Skin epidermis (tissue), 12 donors: ENCODE measurements around the gene FOXN3.
"Not testable (repeated sequence)": the region's sequence is repeated elsewhere in the genome, so short reads cannot be mapped to it uniquely, and the experiment has no call there.

ENCODE experiments used
- H3K27ac ChIP-seq, 21 experiments: fragments of 200-600 bp; sonication (generic) in 11 of 21; one replicate each; pipeline ENCODE4 v1.5.0; 2020; ENCODE audit warnings: mild to moderate bottlenecking in 3 of 21, inconsistent platforms in 2 of 21, moderate library complexity in 2 of 21
- H3K4me3 ChIP-seq, 7 experiments: fragments of 200-600 bp; sonication (generic) in 2 of 7; one replicate each; pipeline ENCODE4 v1.5.0; 2020; ENCODE audit warnings: inconsistent platforms in 2 of 7, mild to moderate bottlenecking in 2 of 7, moderate library complexity in 1 of 7

Gene FOXN3

DNA sequence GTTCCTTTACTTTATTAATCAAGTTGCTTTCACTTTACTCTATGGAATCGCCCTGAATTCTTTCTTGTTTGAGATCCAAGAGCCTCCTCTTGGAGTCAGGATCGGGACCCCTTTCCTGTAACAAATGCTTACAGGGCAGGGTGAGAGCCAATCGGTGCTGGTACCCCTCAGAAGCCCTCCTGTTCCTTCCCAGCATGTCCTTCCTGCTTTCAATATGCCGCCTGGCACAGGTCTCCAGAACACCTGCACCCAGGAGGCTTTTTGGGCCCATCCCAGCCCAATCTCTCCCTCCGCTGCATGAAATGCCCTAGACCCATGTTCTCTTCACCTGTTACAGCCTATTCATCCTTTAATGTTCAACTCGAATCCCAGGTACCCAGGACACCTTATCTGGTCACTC lies 122.2 kb downstream of the FOXN3 start:
- no peak overlapping the region for H3K27ac ChIP-seq
- no peak overlapping the region for H3K4me3 ChIP-seq

DNA sequence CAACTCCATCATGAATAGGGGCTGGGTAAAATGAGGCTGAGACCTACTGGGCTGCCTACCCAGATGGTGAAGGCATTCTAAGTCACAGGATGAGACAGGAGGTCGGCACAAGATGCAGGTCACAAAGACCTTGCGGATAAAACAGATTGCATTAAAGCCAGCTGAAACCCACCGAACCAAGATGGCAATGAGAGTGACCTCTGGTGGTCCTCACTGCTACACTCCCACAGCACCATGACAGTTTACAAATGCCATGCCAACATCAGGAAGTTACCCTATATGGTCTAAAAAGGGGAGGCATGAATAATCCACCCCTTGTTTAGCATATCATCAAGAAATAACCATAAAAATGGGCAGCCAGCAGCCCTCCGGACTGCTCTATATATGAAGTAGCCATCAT lies 122.6 kb downstream of the FOXN3 start:
- not testable (repeated sequence) for H3K27ac ChIP-seq, H3K4me3 ChIP-seq

DNA sequence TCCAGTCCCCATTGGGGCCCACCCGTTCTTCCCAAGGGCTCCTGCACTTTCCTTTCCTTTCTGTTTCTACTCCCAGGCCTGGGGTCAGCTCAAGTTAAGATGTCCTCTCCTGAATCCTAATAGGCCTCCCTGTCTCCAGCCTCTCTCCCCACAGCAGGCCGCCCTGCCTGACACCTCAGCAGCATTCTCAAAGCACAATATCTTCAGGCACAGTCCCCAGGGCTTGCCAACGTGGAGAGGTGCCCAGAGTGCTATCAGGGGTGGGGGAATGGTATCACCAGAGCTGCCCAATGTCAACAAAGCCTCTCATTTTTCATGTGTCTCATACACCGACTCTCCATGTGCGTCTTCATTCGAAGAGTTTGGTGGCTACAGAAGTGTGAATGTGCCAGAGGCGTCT lies 123.0 kb downstream of the FOXN3 start:
- Histone ChIP-seq H3K4me3 (no peak overlapping the region), H3K27ac (no peak overlapping the region)

DNA sequence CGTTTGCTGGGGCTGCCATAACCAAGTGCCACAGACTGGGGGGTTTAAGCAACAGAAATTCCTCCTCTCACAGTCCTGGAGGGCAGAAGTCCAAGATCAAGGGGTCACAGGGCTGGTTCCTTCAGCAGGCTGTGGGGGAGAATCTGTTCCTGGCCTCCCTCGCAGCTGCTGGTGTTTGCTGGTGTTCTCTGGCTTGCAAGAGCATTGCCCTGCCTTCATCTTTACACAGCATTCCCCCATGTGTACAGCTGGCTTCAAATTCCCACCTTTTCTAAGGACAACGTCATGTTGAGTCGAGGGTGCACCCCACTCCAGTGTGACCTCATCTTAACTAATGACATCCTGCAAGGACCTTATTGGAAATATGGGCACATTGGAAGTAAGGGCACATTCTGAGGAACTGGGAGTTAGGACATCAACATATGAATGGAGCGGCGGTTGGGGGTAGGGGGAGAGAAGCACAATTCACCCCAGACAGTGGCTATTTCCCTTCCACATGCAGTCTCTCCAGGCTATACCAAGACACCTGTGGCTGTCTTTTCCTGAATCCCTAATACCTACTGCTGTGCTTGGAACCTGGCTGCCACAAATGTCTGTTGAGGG lies 123.6 kb downstream of the FOXN3 start:
- H3K4me3 ChIP-seq, result no peak overlapping the region
- H3K27ac ChIP-seq, result no peak overlapping the region

DNA sequence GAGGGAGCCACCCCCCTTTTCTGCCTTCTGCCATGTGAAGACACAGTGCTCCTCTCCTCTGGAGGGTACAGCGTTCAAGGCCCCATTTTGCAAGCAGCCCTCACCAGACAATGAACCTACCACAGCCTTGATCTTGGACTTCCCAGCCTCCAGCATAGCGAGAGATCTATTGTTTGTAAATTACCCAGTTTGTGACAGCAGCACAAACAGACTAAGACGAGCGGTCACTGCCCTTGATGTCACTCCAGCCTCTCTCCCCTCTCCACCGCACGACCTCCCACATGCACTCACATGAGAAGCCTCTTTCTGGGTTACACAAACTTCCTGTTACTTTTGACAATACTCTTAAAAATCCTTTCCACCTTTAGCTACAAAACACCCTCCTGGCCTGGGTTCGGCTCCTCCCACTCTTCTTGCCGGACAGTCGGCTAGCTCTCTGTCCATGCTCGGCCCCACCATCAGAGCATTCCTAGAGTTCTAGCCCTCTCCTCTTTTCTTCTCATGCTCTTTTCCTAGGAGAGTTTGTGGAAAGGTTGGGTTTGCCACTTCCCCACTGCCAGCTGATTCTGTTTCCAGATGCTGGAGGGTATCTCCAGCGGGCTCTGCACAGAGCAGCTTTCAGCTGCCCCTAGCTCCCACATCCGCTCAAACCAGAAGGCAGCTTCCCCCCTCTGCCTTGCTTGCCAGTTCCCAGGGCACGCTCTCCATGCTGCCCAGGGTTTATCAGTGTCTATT lies 124.3 kb downstream of the FOXN3 start:
- Histone ChIP-seq H3K4me3 (no peak overlapping the region), H3K27ac (no peak overlapping the region)

DNA sequence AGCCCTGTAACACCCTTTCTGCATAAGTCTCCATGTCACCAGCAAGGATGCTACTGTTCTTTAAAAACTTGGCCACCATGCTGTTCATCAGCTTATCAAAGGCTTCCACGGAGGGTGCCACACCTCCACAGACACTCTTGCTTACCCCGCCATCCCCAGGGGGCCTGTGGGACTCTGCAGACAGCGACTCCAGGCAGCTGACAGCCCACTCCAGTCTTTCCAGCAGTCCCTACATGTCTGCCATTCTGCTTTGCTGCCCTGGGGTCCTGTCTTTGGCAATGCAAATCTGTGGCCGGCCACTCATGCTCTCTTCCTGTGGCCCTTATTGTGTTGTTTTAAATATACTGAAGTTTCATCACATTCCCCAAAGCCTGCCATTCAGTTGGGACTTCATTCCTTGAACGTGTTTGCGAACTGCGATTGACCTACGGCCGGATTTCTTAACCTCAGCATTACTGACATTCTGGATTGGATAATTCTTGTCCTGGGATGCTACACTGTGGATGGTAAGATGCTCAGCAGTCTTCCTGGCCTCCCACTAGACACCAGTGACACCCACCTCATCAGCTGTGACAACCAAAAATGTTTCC lies 125.6 kb downstream of the FOXN3 start:
- Histone ChIP-seq H3K4me3 (no peak overlapping the region), H3K27ac (no peak overlapping the region)

DNA sequence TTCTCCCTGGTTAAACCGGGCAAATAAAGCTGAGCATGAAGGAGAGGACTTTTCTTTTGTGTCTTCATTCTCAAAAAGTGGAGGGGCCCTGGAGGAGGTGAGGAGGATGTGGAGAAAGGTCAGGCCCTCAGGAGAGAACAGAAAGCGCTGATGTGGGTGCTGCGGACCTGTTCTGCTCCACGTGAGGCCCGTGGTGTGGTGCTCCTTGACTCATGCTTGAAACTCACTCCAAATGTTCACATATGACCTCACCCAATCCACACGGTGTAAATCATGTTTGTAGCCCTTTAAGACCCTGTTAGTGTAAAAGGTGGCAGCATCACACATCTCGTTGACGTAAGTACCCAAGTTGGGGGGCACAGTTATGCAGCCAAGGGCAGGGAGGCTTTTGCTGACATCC lies 126.2 kb downstream of the FOXN3 start:
- no peak overlapping the region for H3K27ac ChIP-seq
- no peak overlapping the region for H3K4me3 ChIP-seq

DNA sequence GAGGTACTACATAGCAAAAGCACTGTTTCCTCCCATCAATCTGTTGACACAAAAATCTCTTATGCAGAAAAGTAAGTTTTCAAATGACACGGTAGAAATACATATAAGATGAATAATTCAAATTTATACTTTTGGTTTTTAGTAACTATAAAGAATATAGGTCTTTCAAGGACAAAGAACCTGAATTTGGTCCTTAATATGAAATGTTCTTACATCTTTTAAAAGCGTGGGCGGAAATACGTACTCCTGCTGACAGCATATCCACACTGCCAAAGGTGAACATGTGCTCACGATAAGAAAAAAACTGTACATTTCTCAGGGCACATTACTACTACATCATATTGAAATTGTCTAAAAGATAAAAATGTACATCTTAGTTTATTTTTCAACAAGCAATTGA lies 127.6 kb downstream of the FOXN3 start:
- no peak overlapping the region for H3K27ac ChIP-seq
- no peak overlapping the region for H3K4me3 ChIP-seq

DNA sequence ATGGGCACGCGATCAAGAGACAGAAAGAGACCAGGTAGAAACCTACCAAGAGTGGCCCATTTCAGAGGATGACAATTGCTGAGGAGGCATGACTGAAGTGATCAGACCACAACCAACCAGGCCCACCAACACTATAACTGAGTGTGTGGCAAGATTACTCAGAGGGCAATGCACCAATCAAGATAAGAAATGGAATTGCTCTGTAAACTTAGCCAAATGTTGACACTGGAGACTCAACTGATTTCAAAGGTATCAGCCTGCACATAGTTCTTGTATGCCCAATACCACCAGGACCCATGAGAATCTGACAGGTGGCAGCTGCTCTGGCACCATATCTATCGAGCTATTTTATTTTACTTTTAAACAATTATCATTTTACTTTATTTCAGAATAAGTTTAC lies 128.9 kb downstream of the FOXN3 start:
- Histone ChIP-seq H3K27ac (no peak overlapping the region), H3K4me3 (no peak overlapping the region)

DNA sequence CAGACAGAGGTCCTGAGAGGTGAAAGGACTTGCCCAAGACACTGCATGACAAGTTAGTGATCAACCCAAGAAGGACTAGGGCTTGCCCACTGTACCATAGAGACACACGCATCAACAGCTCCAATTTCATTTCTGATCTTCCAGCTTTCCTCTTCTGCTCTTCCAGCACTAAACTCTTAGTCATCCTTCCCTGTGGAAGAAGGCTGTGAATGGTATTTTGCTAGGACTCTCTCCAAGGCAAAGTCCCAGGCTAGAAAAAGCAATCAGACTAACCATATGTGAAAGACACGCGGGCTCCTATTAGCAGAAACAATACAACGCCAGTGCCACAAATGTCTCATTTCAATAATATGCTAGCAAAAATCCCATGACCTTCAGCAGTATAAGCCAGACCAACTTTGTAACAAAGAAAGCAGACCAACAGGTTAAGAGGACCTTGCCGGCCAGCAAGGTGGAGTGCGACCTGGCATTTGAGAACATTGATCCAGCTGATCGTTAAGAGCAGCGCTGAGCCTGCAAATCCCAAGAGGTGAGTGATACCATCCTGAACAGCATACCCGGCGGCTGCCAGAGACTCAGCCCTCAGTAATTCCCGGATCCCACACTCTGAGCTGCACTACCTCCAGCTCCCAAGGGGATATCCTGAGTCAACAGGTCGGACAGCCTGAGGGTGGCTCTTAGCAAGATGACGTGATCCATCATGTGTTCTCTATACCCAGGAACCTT lies 132.5 kb downstream of the FOXN3 start:
- peak overlapping the region in 1 of 21 experiments; percentile 51 for H3K27ac ChIP-seq

DNA sequence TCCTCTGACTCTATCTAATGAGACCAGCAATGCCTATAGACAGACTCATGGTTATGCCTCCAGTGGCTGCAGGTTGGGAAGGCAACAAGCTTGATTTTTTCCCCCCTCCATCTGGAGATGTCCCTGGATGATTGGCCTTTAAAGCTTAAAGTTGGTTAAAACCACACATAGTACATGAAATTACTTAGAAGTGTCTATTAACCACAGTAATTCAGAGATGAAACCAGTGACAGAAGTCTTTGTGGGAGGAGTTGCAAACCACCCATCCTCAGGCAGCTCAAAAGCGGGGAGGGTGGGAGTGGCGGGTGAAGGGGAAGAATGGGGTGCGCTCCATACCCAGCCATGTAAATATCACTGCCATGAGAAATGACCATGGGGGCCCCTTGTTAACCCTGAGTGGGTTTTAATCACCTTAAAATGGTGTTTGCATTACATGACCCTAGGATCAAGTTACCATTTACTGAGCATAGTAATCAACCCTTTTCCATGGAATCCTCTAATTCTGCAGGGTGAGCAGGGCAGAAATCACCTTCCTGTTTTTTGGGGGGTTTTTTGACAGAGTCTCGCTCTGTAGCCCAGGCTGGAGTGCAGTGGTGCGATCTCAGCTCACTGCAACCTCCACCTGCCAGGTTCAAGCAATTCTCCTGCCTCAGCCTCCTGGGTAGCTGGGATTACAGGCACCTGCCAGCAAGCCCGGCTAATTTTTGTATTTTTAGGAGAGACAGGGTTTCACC lies 133.5 kb downstream of the FOXN3 start:
- no peak overlapping the region for H3K4me3 ChIP-seq
- H3K27ac ChIP-seq, result no peak overlapping the region

More for the DNA sequence above, 132.5 kb downstream of the FOXN3 start:
- no peak overlapping the region for H3K4me3 ChIP-seq

DNA sequence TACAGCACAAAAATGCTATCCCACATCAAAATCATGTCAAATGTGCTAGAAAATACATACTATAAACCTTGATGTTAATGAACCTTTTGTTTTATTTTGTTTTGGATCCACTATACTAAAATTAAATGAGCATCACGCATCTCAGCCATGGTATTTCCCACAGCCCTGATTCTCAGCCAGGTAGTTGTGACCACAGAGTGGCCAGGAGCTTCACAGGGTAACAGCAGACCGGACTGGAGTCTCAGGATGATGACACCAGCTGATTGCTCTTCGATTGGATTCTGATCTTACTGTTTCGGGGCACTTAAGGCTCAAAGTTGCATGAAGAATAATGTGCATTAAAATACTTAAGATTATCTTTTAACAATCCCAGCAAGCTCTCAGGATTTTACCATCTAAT lies 134.8 kb downstream of the FOXN3 start:
- no peak overlapping the region for H3K27ac ChIP-seq
- no peak overlapping the region for H3K4me3 ChIP-seq

DNA sequence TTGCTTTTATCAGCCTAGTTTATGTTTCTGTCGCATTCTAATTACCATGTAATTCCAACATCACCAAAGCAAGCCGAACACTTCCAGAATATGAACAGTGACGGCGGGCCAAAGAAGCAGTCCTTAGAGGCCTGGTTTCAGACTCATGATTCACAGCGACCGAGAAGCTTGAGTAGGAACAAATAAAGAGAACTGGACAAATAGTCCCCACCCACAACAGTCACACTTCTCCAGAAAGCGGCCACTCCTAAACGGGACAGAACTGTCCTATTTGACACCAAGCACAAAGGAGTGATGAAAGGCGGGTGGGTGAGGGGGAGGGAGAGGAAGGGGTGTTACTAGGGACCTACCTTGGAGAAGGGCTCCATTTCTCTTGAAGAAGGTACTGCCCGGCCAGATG lies 136.4 kb downstream of the FOXN3 start:
- no peak overlapping the region for H3K4me3 ChIP-seq
- H3K27ac ChIP-seq, result no peak overlapping the region

DNA sequence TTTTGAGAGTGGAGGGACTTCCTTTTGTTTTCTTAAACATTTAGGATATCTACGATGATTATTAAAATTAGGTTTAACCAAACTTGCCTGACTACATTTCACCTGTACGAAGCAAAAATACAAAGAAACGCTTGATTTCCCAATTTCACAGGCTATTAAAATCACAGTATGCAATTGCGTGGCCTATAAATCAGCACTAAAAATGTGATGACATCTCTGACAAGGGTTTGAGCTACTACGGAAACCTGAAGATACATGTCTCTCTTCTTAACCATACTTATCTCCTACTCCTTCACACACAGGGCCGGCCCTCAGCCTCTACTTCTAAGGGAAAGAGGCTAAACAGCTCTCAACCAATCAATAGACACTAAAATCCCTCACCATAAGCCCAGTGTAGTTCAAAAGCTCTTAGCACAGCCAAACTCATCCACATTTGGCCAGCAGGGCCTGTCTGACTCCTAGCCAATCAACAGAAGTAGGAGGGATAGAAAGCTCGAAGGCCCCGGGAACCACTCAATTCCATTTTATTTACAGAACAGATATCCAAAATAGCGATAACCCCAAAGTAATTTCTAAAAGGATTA lies 137.3 kb downstream of the FOXN3 start:
- peak overlapping the region in 2 of 21 experiments; percentile 23 to 24 for H3K27ac ChIP-seq
- H3K4me3 ChIP-seq, result no peak overlapping the region

DNA sequence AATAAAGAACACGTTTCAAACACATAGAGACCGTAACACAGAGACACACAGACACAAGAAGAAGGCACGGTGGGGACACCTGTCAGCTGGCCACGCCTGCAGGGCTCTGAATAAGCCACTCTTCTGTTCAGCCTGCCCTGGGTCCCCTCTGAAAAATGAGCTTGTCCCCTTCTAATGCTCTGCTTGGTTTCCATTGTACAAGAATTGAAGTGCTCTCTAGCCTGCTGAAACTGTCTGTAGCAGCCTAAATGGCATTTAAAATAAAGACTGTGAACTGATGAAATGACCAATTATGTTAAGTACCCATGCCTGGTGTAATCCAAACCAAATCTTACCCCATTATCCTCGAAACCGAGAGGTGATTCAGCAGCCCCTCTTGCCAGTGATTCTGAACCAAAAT lies 139.8 kb downstream of the FOXN3 start:
- Histone ChIP-seq H3K4me3 (no peak overlapping the region), H3K27ac (peak overlapping the region in 1 of 21 experiments; percentile 32)

DNA sequence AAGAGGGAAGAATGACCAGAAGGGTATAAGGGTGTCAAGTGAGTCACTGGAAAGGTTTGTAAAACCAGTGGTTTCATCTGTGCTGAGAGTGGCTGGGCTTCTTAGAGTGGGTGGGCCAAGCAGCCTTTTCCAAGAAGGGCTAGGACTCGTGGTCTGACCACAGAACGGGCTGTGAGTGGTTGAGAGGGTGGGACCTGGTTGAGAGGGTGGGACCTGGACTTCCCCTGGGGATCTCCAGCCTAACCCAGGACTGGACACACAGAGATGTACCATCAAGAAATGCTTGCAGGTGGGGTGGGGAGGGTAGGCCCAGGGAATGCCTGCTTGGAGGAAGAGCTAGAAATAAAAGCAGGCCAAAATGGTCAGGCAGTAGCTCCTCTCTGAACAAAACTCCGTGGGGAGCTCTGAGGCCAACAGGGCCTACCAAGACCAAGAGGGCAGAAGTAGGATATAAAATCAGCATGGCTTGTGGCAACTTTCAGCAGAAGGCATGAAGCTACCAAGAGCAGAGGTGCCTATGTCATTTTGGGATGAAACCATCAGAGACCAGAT lies 140.5 kb downstream of the FOXN3 start:
- Histone ChIP-seq H3K4me3 (no peak overlapping the region), H3K27ac (peak overlapping the region in 4 of 21 experiments; percentile 14 to 49 (median 27))

DNA sequence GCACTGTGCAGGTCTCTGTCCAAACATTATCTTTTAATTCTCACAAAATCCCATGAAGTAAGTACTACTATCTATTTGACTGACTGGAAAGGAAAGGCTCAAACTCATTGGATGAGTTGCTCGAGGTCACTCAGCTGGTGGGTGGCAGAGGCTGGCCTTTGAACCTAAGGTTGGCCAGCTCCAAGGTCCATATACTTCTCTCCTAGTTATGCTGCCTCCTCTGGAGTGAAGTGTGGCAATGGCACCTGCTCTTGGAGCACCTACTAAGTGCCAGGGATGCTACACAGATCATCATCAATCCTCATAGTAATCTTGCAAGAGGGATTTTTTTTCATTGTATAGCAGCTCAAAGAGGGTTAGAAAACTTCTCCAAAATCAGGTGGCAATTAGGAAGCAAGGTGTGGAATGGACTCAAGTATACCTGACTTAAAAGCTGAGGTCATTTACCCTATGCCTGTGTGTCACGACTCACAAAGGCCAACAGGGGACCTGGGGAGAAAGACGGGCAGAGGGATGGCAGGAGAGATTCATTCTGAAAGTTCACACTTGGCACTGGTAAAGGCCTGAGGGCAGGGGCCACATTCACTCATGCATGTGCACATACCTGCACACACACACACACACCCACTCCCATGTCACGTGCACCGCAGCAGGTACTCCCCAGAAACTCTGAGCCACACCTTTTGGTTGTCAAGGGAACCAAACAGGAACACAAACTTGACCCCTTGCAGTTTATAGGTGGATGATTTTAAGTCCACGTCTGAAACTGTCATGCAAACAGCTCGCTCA lies 146.4 kb downstream of the FOXN3 start:
- Histone ChIP-seq H3K27ac (peak overlapping the region in 1 of 21 experiments; percentile 15), H3K4me3 (no peak overlapping the region)

DNA sequence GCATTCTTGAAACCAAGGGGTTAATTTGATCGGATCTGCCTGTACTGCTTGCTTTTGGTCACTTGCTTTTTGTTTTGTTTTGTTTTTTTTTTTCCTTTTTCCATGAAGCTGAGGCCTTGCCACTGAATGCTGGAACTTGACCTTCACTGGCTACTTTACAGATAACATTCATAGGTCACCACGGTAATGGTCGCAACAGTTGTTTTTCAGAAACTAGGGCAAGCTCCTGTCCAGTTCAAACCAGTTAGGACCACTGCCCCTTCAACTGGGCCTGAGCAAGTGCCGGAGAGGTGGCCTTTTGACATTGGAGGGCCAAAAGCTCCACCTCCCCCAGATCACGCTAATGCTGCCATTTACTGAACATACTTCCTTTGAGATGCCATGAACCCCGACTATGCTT lies 147.6 kb downstream of the FOXN3 start:
- Histone ChIP-seq H3K4me3 (no peak overlapping the region), H3K27ac (no peak overlapping the region)

DNA sequence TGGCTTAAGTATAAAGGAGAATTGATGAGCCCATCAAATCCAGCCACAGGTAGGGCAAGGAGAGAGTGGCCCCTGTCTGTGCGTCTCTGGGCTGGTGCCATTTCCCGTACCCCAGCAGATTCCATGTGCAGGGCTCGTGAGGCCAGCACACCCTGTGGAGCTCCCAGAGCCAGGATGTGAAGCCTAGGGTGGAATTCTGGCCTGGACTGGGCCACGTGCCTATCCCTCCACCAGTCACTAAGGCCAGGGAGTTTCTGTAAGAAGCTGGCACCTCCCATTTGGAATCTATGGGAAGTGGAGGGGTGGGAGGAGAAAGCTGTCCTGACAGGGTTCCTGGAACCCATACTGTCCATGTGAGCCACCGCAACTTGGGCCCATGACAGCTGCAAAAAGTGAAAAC lies 148.5 kb downstream of the FOXN3 start:
- no peak overlapping the region for H3K4me3 ChIP-seq
- peak overlapping the region in 4 of 21 experiments; percentile 2 to 57 (median 8) for H3K27ac ChIP-seq
